ENCODE measurements around the gene NKX6-1.

DNA sequence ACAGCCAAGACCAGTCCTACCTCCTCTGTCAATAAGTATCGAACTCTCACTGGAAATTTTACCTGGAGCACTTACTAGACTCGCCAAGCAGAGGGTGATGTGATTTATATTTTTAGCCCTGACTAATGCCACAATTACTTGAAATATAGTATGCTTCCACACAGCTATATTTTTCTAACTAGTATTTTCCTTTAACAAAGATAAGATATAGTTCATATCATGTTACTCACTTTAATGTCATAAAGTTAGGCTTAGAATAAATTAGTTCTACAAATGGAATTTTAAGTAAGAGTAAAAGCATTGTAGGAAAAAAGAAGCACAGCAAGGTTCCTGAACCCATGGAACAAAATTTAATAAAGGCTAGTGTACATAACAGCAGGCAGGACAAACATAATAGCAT, 16.0 kb upstream of the NKX6-1 start:
- TF ChIP-seq EZH2 (IDR thresholded peaks at IDR 0.05; ENCODE audit: insufficient read depth, poor library complexity, severe bottlenecking), result no peak
- no peak for TF ChIP-seq EZH2phosphoT487 (IDR thresholded peaks at IDR 0.05; ENCODE audit: insufficient read depth, low read depth)
